DND-41 (cell line): ENCODE results near the gene MAFG.

Experiments
- ATAC-seq: fragments of 200-7000 bp; cut with Tn5 transposase; 3 replicates; pipeline ENCODE4 v1.9.1; 2021; ENCODE audit warnings: low read depth; ENCODE audit not compliant: insufficient read depth
- DNase-seq: peaks from one replicate; pipeline ENCODE4 v3.0.0-alpha.2; 2020
- H2AFZ ChIP-seq: 2 replicates; pipeline ENCODE4 v1.6.0; 2012; ENCODE audit warnings: low read depth, low read length
- H3K27ac ChIP-seq: 2 replicates; pipeline ENCODE4 v1.5.1; 2012; ENCODE audit warnings: low read length, inconsistent platforms
- H3K27me3 ChIP-seq: fragments of 200-600 bp; sonication (generic); 2 replicates; pipeline ENCODE4 v1.6.0; 2012; ENCODE audit warnings: low read length, mild to moderate bottlenecking, inconsistent platforms; ENCODE audit not compliant: insufficient read depth, poor library complexity
- H3K36me3 ChIP-seq: 2 replicates; pipeline ENCODE4 v1.5.1; 2012; ENCODE audit warnings: low read length, inconsistent platforms; ENCODE audit not compliant: insufficient read depth
- H3K4me1 ChIP-seq: 2 replicates; pipeline ENCODE4 v1.5.1; 2012; ENCODE audit warnings: mild to moderate bottlenecking, low read length; ENCODE audit not compliant: insufficient read depth
- H3K4me2 ChIP-seq: 2 replicates; pipeline ENCODE4 v1.6.0; 2012; ENCODE audit warnings: mild to moderate bottlenecking, moderate library complexity, low read length, inconsistent platforms; ENCODE audit not compliant: insufficient read depth
- H3K4me3 ChIP-seq, 2 experiments: fragments of 200-600 bp in 1 of 2; shearing (Covaris generic) in 1 of 2; 2 replicates each; pipeline ENCODE4 v1.5.1; 2012 to 2016; ENCODE audit warnings: inconsistent platforms in 2 of 2, low read length in 2 of 2, mild to moderate bottlenecking in 2 of 2, low read depth in 1 of 2, moderate library complexity in 1 of 2
- H3K79me2 ChIP-seq: 2 replicates; pipeline ENCODE4 v1.6.0; 2012; ENCODE audit warnings: low read length, inconsistent platforms; ENCODE audit not compliant: insufficient read depth
- H3K9ac ChIP-seq: 2 replicates; pipeline ENCODE4 v1.6.0; 2012; ENCODE audit warnings: low read depth, mild to moderate bottlenecking, inconsistent platforms, low read length, moderate library complexity
- H3K9me3 ChIP-seq: 2 replicates; pipeline ENCODE4 v1.5.1; 2012; ENCODE audit warnings: low read length, moderate library complexity, mild to moderate bottlenecking, inconsistent platforms; ENCODE audit not compliant: insufficient read depth, severe bottlenecking
- H4K20me1 ChIP-seq: 2 replicates; pipeline ENCODE4 v1.6.0; 2012; ENCODE audit warnings: low read length; ENCODE audit not compliant: insufficient read depth
- EZH2 ChIP-seq: IDR thresholded peaks from 3 replicates; pipeline ENCODE4 v1.6.1; 2012; ENCODE audit warnings: borderline replicate concordance, low read depth, mild to moderate bottlenecking, moderate library complexity, low read length, inconsistent platforms; ENCODE audit not compliant: severe bottlenecking
- TF ChIP-seq, protein P1 (sequence below): IDR thresholded peaks from 2 replicates; pipeline ENCODE4 v1.5.1; 2012; ENCODE audit warnings: borderline replicate concordance, low read length, moderate library complexity, mild to moderate bottlenecking; ENCODE audit not compliant: poor library complexity, severe bottlenecking; ENCODE audit errors: extremely low read depth

The MAFG gene

DNA sequence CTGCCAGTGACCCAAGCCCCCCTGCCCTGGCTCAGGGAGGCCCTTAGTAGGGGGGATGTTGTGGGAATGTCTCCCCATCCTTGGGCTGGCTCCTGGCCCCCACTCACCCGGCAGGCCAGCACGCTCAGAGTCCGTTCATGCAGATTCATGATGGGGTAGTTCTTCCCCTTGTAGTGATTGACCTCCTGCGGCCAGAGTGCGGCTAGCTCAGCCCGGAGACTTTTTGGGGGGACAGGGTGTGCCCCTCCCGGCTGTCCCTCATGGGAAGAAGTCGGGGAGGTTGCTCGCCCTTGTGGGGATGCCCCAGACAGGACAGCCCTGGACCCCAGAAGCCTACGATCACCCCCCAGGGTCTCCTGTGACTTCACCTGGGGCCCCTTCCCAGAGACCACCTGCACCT is 21.5 kb downstream of the MAFG start:
- DNase-seq, result no peak
- Histone ChIP-seq H3K4me2 (no peak overlapping the region), H3K79me2 (peaks cover 21% of the 10 kb centered on the region), H3K4me3 (no peak overlapping the region), H3K9me3 (no peaks in the 10 kb centered on the region), H3K36me3 (peaks cover 68% of the 10 kb centered on the region), H3K27me3 (no peaks in the 10 kb centered on the region), H3K27ac (no peak overlapping the region), H2AFZ (no peak overlapping the region), H3K4me1 (peaks cover 19% of the 10 kb centered on the region), H3K9ac (no peak overlapping the region), H4K20me1 (peaks cover 34% of the 10 kb centered on the region)
- TF ChIP-seq, protein P1, sequence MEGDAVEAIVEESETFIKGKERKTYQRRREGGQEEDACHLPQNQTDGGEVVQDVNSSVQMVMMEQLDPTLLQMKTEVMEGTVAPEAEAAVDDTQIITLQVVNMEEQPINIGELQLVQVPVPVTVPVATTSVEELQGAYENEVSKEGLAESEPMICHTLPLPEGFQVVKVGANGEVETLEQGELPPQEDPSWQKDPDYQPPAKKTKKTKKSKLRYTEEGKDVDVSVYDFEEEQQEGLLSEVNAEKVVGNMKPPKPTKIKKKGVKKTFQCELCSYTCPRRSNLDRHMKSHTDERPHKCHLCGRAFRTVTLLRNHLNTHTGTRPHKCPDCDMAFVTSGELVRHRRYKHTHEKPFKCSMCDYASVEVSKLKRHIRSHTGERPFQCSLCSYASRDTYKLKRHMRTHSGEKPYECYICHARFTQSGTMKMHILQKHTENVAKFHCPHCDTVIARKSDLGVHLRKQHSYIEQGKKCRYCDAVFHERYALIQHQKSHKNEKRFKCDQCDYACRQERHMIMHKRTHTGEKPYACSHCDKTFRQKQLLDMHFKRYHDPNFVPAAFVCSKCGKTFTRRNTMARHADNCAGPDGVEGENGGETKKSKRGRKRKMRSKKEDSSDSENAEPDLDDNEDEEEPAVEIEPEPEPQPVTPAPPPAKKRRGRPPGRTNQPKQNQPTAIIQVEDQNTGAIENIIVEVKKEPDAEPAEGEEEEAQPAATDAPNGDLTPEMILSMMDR, result no peak
- TF ChIP-seq EZH2, result no peak
- no peak for ATAC-seq

DNA sequence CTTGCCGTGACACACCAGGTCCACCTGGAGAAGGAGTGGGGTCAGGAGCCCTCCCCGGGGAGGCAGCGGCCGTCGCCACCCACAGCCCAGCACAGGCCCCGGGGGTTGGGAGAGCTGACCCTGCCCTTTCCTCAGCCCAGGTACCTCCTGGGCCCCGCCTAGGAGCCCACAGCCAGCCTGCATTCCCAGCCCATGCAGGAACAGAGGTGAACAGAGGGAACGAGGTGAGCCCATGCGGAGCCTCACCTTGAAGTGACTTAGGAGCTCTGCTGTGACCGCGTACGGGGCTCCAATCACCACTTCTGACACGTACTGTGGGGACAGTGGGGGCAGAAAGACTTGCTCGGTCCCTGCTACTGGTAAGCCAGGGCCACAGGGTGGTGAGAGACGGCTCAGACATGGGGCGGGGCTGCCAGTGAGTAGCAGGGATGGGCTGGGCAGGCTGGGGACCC is 22.1 kb downstream of the MAFG start:
- H3K9ac ChIP-seq, result no peak overlapping the region
- peaks cover 33% of the 10 kb centered on the region for H4K20me1 ChIP-seq
- H3K79me2 ChIP-seq, result peaks cover 16% of the 10 kb centered on the region
- ATAC-seq (no peak), DNase-seq (no peak)
- peaks cover 73% of the 10 kb centered on the region for H3K36me3 ChIP-seq
- TF ChIP-seq EZH2, result no peak
- TF ChIP-seq, protein P1, result no peak
- no peak overlapping the region for H3K4me3 ChIP-seq
- no peak overlapping the region for H2AFZ ChIP-seq
- H3K27ac ChIP-seq, result no peak overlapping the region
- no peaks in the 10 kb centered on the region for H3K9me3 ChIP-seq
- no peaks in the 10 kb centered on the region for H3K27me3 ChIP-seq
- peaks cover 15% of the 10 kb centered on the region for H3K4me1 ChIP-seq
- H3K4me2 ChIP-seq, result no peak overlapping the region

DNA sequence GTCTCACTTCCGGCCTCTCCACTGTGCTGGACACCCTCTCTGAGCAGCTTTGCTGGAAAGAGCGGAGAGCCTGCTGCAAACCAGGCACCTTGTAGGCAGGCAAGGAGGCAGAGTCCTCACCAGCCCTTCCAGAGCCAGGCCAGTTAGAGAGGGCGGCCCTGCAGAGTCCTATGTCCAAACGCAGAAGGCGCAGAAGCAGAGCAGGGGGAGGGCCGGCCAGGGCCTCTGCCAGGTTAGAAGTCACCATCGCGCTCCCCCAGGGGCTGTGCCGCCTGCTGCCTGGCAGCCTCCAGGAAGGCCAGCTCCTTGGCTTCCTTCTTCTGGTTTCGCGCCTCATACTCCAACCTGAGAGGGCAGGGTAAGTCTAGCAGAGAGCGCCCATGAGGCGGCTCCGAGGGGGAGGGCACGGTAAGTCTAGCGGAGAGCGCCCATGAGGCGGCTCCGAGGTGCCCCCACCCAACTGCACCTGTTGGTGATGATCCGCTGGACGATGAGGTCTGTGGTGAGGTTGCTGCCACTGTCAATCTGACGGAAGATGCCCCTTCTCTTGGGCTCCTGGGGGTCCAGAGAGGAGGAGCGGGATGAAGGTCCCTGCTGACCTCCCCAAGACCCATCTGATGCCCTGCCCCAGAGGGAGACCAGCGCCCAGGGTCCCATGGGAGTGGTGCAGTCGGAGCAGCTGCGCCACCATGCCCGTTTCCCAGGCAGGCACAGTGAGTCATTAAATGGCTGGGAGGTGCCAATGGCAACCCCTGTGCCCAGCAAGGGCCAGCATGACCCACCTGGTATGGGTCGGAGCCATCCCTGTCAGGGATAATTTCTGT is 22.7 kb downstream of the MAFG start:
- Histone ChIP-seq H2AFZ (no peak overlapping the region), H3K4me1 (peaks cover 9% of the 10 kb centered on the region), H3K4me3 (no peak overlapping the region), H4K20me1 (peaks cover 29% of the 10 kb centered on the region), H3K79me2 (peaks cover 9% of the 10 kb centered on the region), H3K36me3 (peaks cover 80% of the 10 kb centered on the region), H3K9me3 (no peaks in the 10 kb centered on the region), H3K27ac (no peak overlapping the region), H3K27me3 (no peaks in the 10 kb centered on the region), H3K9ac (no peak overlapping the region), H3K4me2 (no peak overlapping the region)
- DNase-seq, result no peak
- no peak for ATAC-seq
- TF ChIP-seq EZH2, result no peak
- TF ChIP-seq, protein P1, result no peak
